ENCODE measurements around the gene DQX1. TPM values are rescaled to one million over a fixed set of nuclear protein-coding genes. Genes with fewer than 3 reads are reported as not detected.

The DQX1 gene
- total RNA-seq, 1 experiment from 2014 or later, result 1.1 TPM

Other genes starting within 250 kb of the DQX1 start
- 0.17 TPM in 1 of 2 replicates, not detected in the other for gene SLC4A5, start 182.8 kb downstream of the DQX1 start, total RNA-seq (2014; rRNA removed; shearing (Covaris generic))
- 74.5 and 74.8 TPM in 2 replicates for gene DCTN1, start 145.9 kb downstream of the DQX1 start, total RNA-seq (2014; rRNA removed; shearing (Covaris generic))
- gene C2orf81, start 104.6 kb downstream of the DQX1 start, total RNA-seq (2014; rRNA removed; shearing (Covaris generic)), result 1.4 TPM in 2 replicates
- 62.2 and 68.1 TPM in 2 replicates for gene WDR54, start 104.5 kb downstream of the DQX1 start, total RNA-seq (2014; rRNA removed; shearing (Covaris generic))
- 5.4 and 6.9 TPM in 2 replicates for gene RTKN, start 84.3 kb downstream of the DQX1 start, total RNA-seq (2014; rRNA removed; shearing (Covaris generic))
- 13.8 and 17.8 TPM in 2 replicates for gene INO80B, start 71.1 kb downstream of the DQX1 start, total RNA-seq (2014; rRNA removed; shearing (Covaris generic))
- gene WBP1, start 67.8 kb downstream of the DQX1 start, total RNA-seq (2014; rRNA removed; shearing (Covaris generic)), result 30.9 and 37.0 TPM in 2 replicates
- 45.2 and 52.4 TPM in 2 replicates for gene MOGS, start 60.8 kb downstream of the DQX1 start, total RNA-seq (2014; rRNA removed; shearing (Covaris generic))
- gene MRPL53, start 53.6 kb downstream of the DQX1 start, total RNA-seq (2014; rRNA removed; shearing (Covaris generic)), result 41.5 and 43.9 TPM in 2 replicates
- gene CCDC142, start 43.2 kb downstream of the DQX1 start, total RNA-seq (2014; rRNA removed; shearing (Covaris generic)), result 8.5 and 8.9 TPM in 2 replicates
- gene TTC31, start 43.1 kb downstream of the DQX1 start, total RNA-seq (2014; rRNA removed; shearing (Covaris generic)), result 19.4 and 26.3 TPM in 2 replicates
- gene LBX2, start 26.6 kb downstream of the DQX1 start, total RNA-seq (2014; rRNA removed; shearing (Covaris generic)), result 0.97 and 1.7 TPM in 2 replicates
- gene PCGF1, start 18.5 kb downstream of the DQX1 start, total RNA-seq (2014; rRNA removed; shearing (Covaris generic)), result 22.8 and 42.1 TPM in 2 replicates
- gene TLX2, start 11.8 kb downstream of the DQX1 start, total RNA-seq (2014; rRNA removed; shearing (Covaris generic)), result 0.77 TPM in 1 of 2 replicates, not detected in the other
- 135 TPM in 2 replicates for gene AUP1, start 3.5 kb upstream of the DQX1 start, total RNA-seq (2014; rRNA removed; shearing (Covaris generic))
- gene HTRA2, start 3.7 kb upstream of the DQX1 start, total RNA-seq (2014; rRNA removed; shearing (Covaris generic)), result 41.2 and 44.8 TPM in 2 replicates
- 54.5 and 62.0 TPM in 2 replicates for gene LOXL3, start 27.7 kb upstream of the DQX1 start, total RNA-seq (2014; rRNA removed; shearing (Covaris generic))
- 19.8 and 20.6 TPM in 2 replicates for gene DOK1, start 28.5 kb upstream of the DQX1 start, total RNA-seq (2014; rRNA removed; shearing (Covaris generic))
- gene M1AP, start 122.1 kb upstream of the DQX1 start, total RNA-seq (2014; rRNA removed; shearing (Covaris generic)), result not detected in 2 replicates
- gene SEMA4F, start 128.0 kb upstream of the DQX1 start, total RNA-seq (2014; rRNA removed; shearing (Covaris generic)), result 3.4 and 4.2 TPM in 2 replicates